Bronchial epithelial cell (primary cell): ENCODE measurements around the gene CINP. TPM values are rescaled to one million over a fixed set of nuclear protein-coding genes. Genes with fewer than 3 reads are reported as not detected.
"Not testable (repeated sequence)": the region's sequence is repeated elsewhere in the genome, so short reads cannot be mapped to it uniquely, and the experiment has no call there.

Source experiments
- DNase-seq: peaks from one replicate; pipeline ENCODE4 v3.0.0-alpha.2; 2010; ENCODE audit warnings: low read depth
- FAIRE-seq: peaks from 2 replicates; lab custom pipeline; 2011; peaks lifted over from hg19 to GRCh38; lab: Jason Lieb, UNC
- H3K27me3 ChIP-seq: 2 replicates; pipeline ENCODE4 v1.5.1; 2011; ENCODE audit warnings: low read length; ENCODE audit not compliant: control insufficient read depth, insufficient read depth
- H3K36me3 ChIP-seq: 2 replicates; pipeline ENCODE4 v1.5.1; 2011; ENCODE audit warnings: low read length; ENCODE audit not compliant: control insufficient read depth, insufficient read depth
- H3K4me3 ChIP-seq: 2 replicates; pipeline ENCODE4 v1.5.1; 2011; ENCODE audit warnings: mild to moderate bottlenecking, low read depth, low read length, control low read depth
- total RNA-seq: library from RNA; depleted of rRNA; stranded (reverse); fragments of >200 nt; gene quantifications from 2 replicates; pipeline ENCODE4 v1.2.1, GENCODE V29; 2014
- TF ChIP-seq, protein P1 (sequence below): IDR thresholded peaks from 2 replicates; pipeline ENCODE4 v1.5.1; 2011; ENCODE audit warnings: mild to moderate bottlenecking, moderate library complexity, low read length, control low read depth, inconsistent platforms; ENCODE audit not compliant: insufficient read depth, severe bottlenecking

The CINP gene
- total RNA-seq, 1 donor from 2014 or later: 38.4 TPM

DNA sequence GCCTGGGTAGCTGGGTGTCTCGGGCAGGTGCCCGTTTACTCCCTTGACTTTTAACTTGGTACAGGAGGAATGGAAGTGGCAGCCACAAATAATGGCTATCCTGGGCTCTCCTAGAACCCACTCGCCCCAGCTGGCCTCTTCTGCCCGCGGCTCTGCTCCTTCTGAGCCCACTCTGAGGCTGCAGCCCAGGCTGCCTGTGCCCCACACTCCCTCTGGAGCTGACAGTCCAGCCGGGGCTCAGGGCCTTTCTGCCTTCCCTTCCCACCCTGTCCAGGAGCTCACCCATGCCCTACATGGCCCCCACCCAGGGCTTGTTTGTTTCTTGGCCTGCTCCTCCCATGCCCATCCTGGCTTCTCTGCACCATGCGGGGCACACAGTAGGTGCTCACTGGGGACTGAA, 27.5 kb downstream of the CINP start:
- H3K27me3 ChIP-seq: no peaks in the 10 kb centered on the region
- H3K36me3 ChIP-seq: peaks cover 22% of the 10 kb centered on the region
- TF ChIP-seq, protein P1, sequence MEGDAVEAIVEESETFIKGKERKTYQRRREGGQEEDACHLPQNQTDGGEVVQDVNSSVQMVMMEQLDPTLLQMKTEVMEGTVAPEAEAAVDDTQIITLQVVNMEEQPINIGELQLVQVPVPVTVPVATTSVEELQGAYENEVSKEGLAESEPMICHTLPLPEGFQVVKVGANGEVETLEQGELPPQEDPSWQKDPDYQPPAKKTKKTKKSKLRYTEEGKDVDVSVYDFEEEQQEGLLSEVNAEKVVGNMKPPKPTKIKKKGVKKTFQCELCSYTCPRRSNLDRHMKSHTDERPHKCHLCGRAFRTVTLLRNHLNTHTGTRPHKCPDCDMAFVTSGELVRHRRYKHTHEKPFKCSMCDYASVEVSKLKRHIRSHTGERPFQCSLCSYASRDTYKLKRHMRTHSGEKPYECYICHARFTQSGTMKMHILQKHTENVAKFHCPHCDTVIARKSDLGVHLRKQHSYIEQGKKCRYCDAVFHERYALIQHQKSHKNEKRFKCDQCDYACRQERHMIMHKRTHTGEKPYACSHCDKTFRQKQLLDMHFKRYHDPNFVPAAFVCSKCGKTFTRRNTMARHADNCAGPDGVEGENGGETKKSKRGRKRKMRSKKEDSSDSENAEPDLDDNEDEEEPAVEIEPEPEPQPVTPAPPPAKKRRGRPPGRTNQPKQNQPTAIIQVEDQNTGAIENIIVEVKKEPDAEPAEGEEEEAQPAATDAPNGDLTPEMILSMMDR: no peak
- DNase-seq (no peak), FAIRE-seq (no peak)
- H3K4me3 ChIP-seq: no peak overlapping the region

DNA sequence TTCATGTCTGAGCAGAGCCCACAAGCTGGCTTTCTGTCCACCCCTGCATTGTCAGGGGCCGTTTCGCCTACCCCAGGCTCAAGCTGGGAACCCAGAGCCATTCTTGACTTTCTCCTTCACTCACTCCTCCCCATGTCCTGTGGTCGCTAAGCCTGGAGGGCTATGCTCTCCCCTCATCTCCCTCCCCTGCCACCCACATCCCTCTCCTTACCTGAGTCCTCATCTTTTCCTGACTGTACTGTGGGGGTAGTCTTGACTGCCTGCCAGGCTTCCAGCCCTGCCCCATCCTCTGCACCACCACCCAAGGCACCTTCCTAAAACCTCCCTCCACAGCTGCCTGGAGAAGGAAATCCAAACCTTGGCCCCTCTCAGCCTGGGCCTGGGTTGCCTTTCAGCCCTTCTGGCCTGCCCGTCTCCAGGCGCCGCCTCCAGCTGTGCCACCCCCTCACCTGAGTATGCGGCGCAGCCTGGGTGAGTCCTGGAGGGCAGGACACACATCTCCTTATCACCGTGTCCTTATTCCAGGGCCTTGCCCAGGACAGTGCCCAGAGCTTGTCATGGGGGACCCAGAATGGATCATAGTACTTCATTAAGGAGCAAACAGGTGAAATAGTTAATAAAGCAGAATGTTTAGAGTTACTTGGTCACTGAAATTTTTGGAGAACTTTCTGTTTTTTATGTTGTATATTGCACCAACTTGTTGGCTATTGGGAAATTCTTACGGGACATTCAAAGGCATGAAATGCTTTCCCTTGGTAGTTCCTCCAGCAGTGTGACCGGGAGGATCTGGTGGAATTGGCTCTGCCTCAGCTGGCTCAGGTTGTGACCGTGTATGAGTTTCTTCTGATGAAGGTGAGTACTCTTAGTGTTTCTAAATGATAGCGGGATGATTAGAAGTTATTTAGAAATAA, 28.6 kb downstream of the CINP start:
- Histone ChIP-seq H3K4me3 (no peak overlapping the region), H3K27me3 (no peaks in the 10 kb centered on the region), H3K36me3 (peaks cover 20% of the 10 kb centered on the region)
- no peak for FAIRE-seq
- TF ChIP-seq, protein P1: no peak
- DNase-seq: no peak

DNA sequence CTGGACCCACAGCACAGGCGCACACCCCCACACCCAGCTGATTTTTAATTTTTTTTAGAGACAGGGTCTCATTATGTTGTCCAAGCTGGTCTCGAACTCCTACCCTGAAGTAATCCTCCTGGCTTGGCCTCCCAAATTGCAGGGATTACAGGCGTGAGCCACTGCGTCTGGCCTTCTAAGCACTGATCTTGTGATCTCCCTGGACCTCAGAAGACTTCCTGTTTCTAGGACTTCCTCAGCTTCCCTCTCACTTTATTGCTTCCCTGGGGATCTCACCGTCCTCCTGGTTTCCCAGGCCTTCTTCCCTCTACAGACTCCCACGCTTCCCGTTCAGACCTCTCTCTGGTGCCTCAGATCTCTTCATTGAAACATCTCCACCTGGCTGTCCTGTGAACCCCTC, 29.3 kb downstream of the CINP start:
- no peaks in the 10 kb centered on the region for H3K27me3 ChIP-seq
- TF ChIP-seq, protein P1: no peak
- DNase-seq: no peak
- no peak for FAIRE-seq
- H3K4me3 ChIP-seq: no peak overlapping the region
- peaks cover 15% of the 10 kb centered on the region for H3K36me3 ChIP-seq

DNA sequence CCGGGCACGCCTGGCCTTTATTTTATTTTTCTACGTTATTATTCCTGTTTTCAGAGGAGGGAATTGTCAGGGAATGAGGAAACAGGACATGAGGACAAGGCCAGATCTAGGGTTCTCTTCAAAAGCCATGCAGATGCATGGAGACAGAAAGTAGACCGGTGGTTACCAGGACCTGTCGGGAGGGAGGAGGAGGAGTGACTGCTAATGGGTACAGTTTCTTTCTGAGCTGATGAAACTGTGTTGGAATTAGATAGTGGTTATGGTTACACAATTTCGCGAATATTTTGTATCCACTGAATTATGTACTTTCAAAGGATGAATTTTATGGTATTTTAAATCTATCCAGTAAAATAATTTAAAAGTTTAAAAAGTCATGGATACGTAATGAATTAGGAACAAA, 31.9 kb downstream of the CINP start:
- H3K36me3 ChIP-seq: peaks cover 18% of the 10 kb centered on the region
- no peak overlapping the region for H3K4me3 ChIP-seq
- no peak for FAIRE-seq

DNA sequence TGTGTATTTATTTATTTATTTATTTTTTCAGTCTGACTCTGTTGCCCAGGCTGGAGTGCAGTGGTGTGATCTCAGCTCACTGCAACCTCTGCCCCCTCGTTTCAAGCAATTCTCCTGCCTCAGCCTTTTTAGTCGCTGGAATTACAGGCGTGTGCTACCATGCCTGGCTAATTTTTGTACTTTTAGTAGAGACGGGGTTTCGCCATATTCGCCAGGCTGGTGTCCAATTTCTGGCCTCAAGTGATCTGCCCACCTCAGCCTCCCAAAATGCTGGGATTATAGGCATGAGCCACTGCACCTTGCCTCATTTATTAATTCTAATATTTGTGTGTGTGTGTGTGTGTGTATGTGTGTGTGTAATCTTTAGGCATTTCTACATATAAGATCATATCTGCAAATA, 33.3 kb downstream of the CINP start:
- not testable (repeated sequence) for H3K4me3 ChIP-seq, DNase-seq, FAIRE-seq, H3K27me3 ChIP-seq
- H3K36me3 ChIP-seq: peaks cover 15% of the 10 kb centered on the region

More for the DNA sequence above, 31.9 kb downstream of the CINP start:
- no peaks in the 10 kb centered on the region for H3K27me3 ChIP-seq
- no peak for DNase-seq
- TF ChIP-seq, protein P1: no peak

DNA sequence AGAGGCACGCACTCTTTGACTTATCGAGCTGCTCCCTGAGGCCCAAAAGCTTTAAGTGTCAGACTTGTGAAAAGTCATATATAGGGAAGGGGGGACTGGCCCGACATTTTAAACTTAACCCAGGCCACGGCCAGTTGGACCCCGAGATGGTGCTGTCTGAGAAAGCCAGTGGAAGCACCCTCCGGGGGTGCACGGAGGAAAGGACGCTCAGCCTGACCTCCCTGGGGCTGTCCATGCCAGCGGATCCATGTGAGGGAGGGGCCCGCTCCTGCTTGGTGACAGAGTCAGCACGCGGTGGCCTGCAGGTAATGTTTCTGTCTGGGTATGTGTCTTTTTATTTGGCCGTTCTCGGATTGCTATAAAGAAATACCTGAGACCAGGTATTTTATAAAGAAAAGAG, 36.1 kb downstream of the CINP start:
- FAIRE-seq (no peak), DNase-seq (no peak)

More for the DNA sequence above, 36.1 kb downstream of the CINP start:
- Histone ChIP-seq H3K36me3 (peaks cover 8% of the 10 kb centered on the region), H3K4me3 (no peak overlapping the region), H3K27me3 (no peaks in the 10 kb centered on the region)
- TF ChIP-seq, protein P1: no peak
